Left renal pelvis (tissue), 4 donors: ENCODE data around the gene ATG10. TPM values are rescaled to one million over a fixed set of nuclear protein-coding genes. Genes with fewer than 3 reads are reported as not detected.
"Not testable (repeated sequence)": the region's sequence is repeated elsewhere in the genome, so short reads cannot be mapped to it uniquely, and the experiment has no call there.

ENCODE experiments used
- DNase-seq, 4 donors: peaks; one replicate each; pipeline ENCODE4 v3.0.0-alpha.2; 2013; ENCODE audit warnings: low read depth in 4 of 4, low spot score in 3 of 4
- polyA plus RNA-seq, 4 donors: library from polyadenylated mRNA; unstranded; fragments of 120-200 nt; gene quantifications; one replicate each; pipeline ENCODE4 v1.2.1, GENCODE V29; 2013; ENCODE audit not compliant: insufficient read length in 4 of 4

Gene ATG10
- polyA plus RNA-seq, 4 donors, result 11.5 to 16.0 (median 12.3) TPM

- DNase-seq, result not testable (repeated sequence)
These were observed 297.5 kb downstream of the ATG10 start for GRCh38 chr5:82269363-82269762.

GRCh38 chr5:82272571-82273356 lies 300.9 kb downstream of the ATG10 start:
- not testable (repeated sequence) for DNase-seq

GRCh38 chr5:82273426-82273825 lies 301.6 kb downstream of the ATG10 start:
- not testable (repeated sequence) for DNase-seq

GRCh38 chr5:82274343-82275211 lies 302.8 kb downstream of the ATG10 start:
- no peak for DNase-seq

GRCh38 chr5:82275216-82275664 lies 303.4 kb downstream of the ATG10 start:
- DNase-seq, result no peak

- no peak for DNase-seq
These were observed 305.2 kb downstream of the ATG10 start for GRCh38 chr5:82276800-82277612.

GRCh38 chr5:82277613-82277986 lies 305.8 kb downstream of the ATG10 start:
- DNase-seq, result no peak

- DNase-seq, result peak; percentile 87 to 96 (median 90)
These were observed 306.3 kb downstream of the ATG10 start, which contains the start of gene RPS23 for GRCh38 chr5:82277987-82278710. Gene RPS23, minus strand, starts transcription at chr5:82278354. Its CDS starts 31 bp downstream, at chr5:82278323.

- no peak for DNase-seq
These were observed 307.0 kb downstream of the ATG10 start for GRCh38 chr5:82278711-82279370.

GRCh38 chr5:82283893-82284292 lies 312.1 kb downstream of the ATG10 start:
- DNase-seq, result no peak

GRCh38 chr5:82285206-82285605 lies 313.4 kb downstream of the ATG10 start:
- no peak for DNase-seq

GRCh38 chr5:82287625-82288024 lies 315.8 kb downstream of the ATG10 start:
- DNase-seq, result no peak

- DNase-seq, result no peak
These were observed 318.2 kb downstream of the ATG10 start for GRCh38 chr5:82290005-82290404.

GRCh38 chr5:82290908-82291307 lies 319.1 kb downstream of the ATG10 start:
- DNase-seq, result no peak

- no peak for DNase-seq
These were observed 319.6 kb downstream of the ATG10 start for GRCh38 chr5:82291420-82291819.

- no peak for DNase-seq
These were observed 323.3 kb downstream of the ATG10 start for GRCh38 chr5:82295144-82295543.

GRCh38 chr5:82295959-82296531 lies 324.2 kb downstream of the ATG10 start:
- DNase-seq, result no peak

GRCh38 chr5:82296929-82297328 lies 325.1 kb downstream of the ATG10 start:
- no peak for DNase-seq

- no peak for DNase-seq
These were observed 325.9 kb downstream of the ATG10 start for GRCh38 chr5:82297711-82298110.
